Gastroesophageal sphincter (tissue), 3 donors: Measurements from ENCODE around the gene PAQR3.

Source experiments
- EP300 ChIP-seq: sonication (generic); formaldehyde crosslinking; IDR thresholded peaks from one replicate; pipeline ENCODE4 v1.6.1; 2017; ENCODE audit warnings: antibody characterized with exemption, mild to moderate bottlenecking
- POLR2A ChIP-seq, 2 donors: fragments of 450-650 bp; IDR thresholded peaks; one replicate each; pipeline ENCODE4 v1.6.1; 2017; ENCODE audit warnings: antibody characterized with exemption in 2 of 2, mild to moderate bottlenecking in 2 of 2, moderate library complexity in 1 of 2
- POLR2AphosphoS5 ChIP-seq: sonication (generic); formaldehyde crosslinking; IDR thresholded peaks from one replicate; pipeline ENCODE4 v1.6.1; 2017; ENCODE audit warnings: antibody characterized with exemption
- TF ChIP-seq, protein P1 (sequence below), 4 experiments: fragments of 200-600 bp in 2 of 4; fragments of 450-650 bp in 2 of 4; sonication (generic) in 1 of 4; IDR thresholded peaks; one replicate each; pipeline ENCODE4 v1.5.1; 2017 to 2019; ENCODE audit warnings: antibody characterized with exemption in 4 of 4, mild to moderate bottlenecking in 2 of 4, moderate library complexity in 2 of 4

DNA sequence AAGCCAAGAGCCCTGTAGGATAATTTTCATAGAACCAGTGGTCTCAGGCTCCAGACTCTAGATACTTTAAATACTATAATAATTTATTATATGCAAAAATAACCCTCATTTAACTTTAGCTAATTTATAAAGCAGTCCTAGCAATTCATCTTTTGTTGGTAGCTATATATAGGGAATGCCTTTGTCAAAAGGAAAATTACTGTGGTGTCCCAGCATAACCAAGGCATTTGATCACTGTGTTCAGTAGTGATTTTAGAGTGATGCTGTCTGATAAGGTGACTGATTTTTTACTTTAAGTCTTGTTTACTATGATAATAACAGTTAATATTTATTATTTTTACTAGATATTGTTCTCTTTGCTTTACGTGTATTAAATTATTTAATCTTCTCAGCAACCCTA, 61.2 kb downstream of the PAQR3 start:
- TF ChIP-seq POLR2A (IDR thresholded peaks at IDR 0.05) = no peak
- no peak for TF ChIP-seq EP300
- TF ChIP-seq, protein P1, sequence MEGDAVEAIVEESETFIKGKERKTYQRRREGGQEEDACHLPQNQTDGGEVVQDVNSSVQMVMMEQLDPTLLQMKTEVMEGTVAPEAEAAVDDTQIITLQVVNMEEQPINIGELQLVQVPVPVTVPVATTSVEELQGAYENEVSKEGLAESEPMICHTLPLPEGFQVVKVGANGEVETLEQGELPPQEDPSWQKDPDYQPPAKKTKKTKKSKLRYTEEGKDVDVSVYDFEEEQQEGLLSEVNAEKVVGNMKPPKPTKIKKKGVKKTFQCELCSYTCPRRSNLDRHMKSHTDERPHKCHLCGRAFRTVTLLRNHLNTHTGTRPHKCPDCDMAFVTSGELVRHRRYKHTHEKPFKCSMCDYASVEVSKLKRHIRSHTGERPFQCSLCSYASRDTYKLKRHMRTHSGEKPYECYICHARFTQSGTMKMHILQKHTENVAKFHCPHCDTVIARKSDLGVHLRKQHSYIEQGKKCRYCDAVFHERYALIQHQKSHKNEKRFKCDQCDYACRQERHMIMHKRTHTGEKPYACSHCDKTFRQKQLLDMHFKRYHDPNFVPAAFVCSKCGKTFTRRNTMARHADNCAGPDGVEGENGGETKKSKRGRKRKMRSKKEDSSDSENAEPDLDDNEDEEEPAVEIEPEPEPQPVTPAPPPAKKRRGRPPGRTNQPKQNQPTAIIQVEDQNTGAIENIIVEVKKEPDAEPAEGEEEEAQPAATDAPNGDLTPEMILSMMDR (IDR thresholded peaks at IDR 0.05) = no peak
- no peak for TF ChIP-seq POLR2AphosphoS5
